ENCODE data around the gene EOLA2. TPM values are rescaled to one million over a fixed set of nuclear protein-coding genes. Genes with fewer than 3 reads are reported as not detected.
A peak's percentile ranks its signal among the peaks of the same experiment; 100 is the strongest.
"Not testable (repeated sequence)": the region's sequence is repeated elsewhere in the genome, so short reads cannot be mapped to it uniquely, and the experiment has no call there.

Gene EOLA2
- polyA plus RNA-seq, 4 donors, result 22.6 to 31.6 (median 25.2) TPM

GRCh38 chrX:149961572-149961971, 23.3 kb upstream of the EOLA2 start:
- no peak for FAIRE-seq
- 71 to 87% (median 85%) methylated on average over 2 of the region's 2 CpGs for WGBS, 3 donors
- no peaks in the 10 kb centered on the region for H3K9me3 ChIP-seq (ENCODE audit: control insufficient read depth in 2 of 2, insufficient read depth in 1 of 2, low read depth in 1 of 2, low read length in 1 of 2)

GRCh38 chrX:149950681-149951080, 12.4 kb upstream of the EOLA2 start:
- FAIRE-seq (no peak), DNase-seq (peak; percentile 15 to 30)
- H3K27ac ChIP-seq (ENCODE audit: low read depth in 1 of 3, low read length in 2 of 3), result no peak overlapping the region
- H3K36me3 ChIP-seq (ENCODE audit: control insufficient read depth in 3 of 3, insufficient read depth in 2 of 3, low read depth in 1 of 3, low read length in 3 of 3), result peaks cover 0 to 4% (median 0%) of the 10 kb centered on the region in 3 donors
- H3K9me3 ChIP-seq (ENCODE audit: control insufficient read depth in 2 of 2, insufficient read depth in 1 of 2, low read depth in 1 of 2, low read length in 1 of 2), result no peaks in the 10 kb centered on the region
- WGBS, 3 donors, result 7 to 21% (median 10%) methylated on average over 1 of the region's 1 CpG
- no peaks in the 10 kb centered on the region for H3K4me1 ChIP-seq (ENCODE audit: control insufficient read depth in 3 of 3, insufficient read depth in 2 of 3, low read depth in 1 of 3, low read length in 2 of 3)
- no peak overlapping the region for H3K4me3 ChIP-seq (ENCODE audit: low read depth in 1 of 3, low read length in 3 of 3)
- H3K27me3 ChIP-seq (ENCODE audit: control insufficient read depth in 3 of 3, insufficient read depth in 3 of 3, low read length in 3 of 3), result no peaks in the 10 kb centered on the region

More at GRCh38 chrX:149961572-149961971, 23.3 kb upstream of the EOLA2 start:
- H3K4me1 ChIP-seq (ENCODE audit: control insufficient read depth in 3 of 3, insufficient read depth in 2 of 3, low read depth in 1 of 3, low read length in 2 of 3), result no peaks in the 10 kb centered on the region
- DNase-seq, result no peak
- H3K36me3 ChIP-seq (ENCODE audit: control insufficient read depth in 3 of 3, insufficient read depth in 2 of 3, low read depth in 1 of 3, low read length in 3 of 3), result peaks cover 0 to 6% (median 0%) of the 10 kb centered on the region in 3 donors
- H3K27me3 ChIP-seq (ENCODE audit: control insufficient read depth in 3 of 3, insufficient read depth in 3 of 3, low read length in 3 of 3), result no peaks in the 10 kb centered on the region
- H3K27ac ChIP-seq (ENCODE audit: low read depth in 1 of 3, low read length in 2 of 3), result no peak overlapping the region
- no peak overlapping the region for H3K4me3 ChIP-seq (ENCODE audit: low read depth in 1 of 3, low read length in 3 of 3)

GRCh38 chrX:149949743-149950436, 11.6 kb upstream of the EOLA2 start:
- no peak for FAIRE-seq
- Histone ChIP-seq H3K27ac (ENCODE audit: low read depth in 1 of 3, low read length in 2 of 3) (no peak overlapping the region), H3K4me3 (ENCODE audit: low read depth in 1 of 3, low read length in 3 of 3) (no peak overlapping the region), H3K27me3 (ENCODE audit: control insufficient read depth in 3 of 3, insufficient read depth in 3 of 3, low read length in 3 of 3) (no peaks in the 10 kb centered on the region), H3K4me1 (ENCODE audit: control insufficient read depth in 3 of 3, insufficient read depth in 2 of 3, low read depth in 1 of 3, low read length in 2 of 3) (no peaks in the 10 kb centered on the region), H3K9me3 (ENCODE audit: control insufficient read depth in 2 of 2, insufficient read depth in 1 of 2, low read depth in 1 of 2, low read length in 1 of 2) (no peaks in the 10 kb centered on the region), H3K36me3 (ENCODE audit: control insufficient read depth in 3 of 3, insufficient read depth in 2 of 3, low read depth in 1 of 3, low read length in 3 of 3) (peaks cover 0 to 6% (median 0%) of the 10 kb centered on the region in 3 donors)
- WGBS, 3 donors, result 46 to 57% (median 49%) methylated on average over 6 of the region's 6 CpGs
- no peak for DNase-seq

GRCh38 chrX:149948016-149948415, 9.7 kb upstream of the EOLA2 start:
- H3K27ac ChIP-seq (ENCODE audit: low read depth in 1 of 3, low read length in 2 of 3), result no peak overlapping the region
- FAIRE-seq (no peak), DNase-seq (no peak)
- H3K9me3 ChIP-seq (ENCODE audit: control insufficient read depth in 2 of 2, insufficient read depth in 1 of 2, low read depth in 1 of 2, low read length in 1 of 2), result no peaks in the 10 kb centered on the region
- WGBS, 3 donors, result 46 to 84% (median 67%) methylated on average over 3 of the region's 3 CpGs
- H3K4me3 ChIP-seq (ENCODE audit: low read depth in 1 of 3, low read length in 3 of 3), result no peak overlapping the region
- H3K27me3 ChIP-seq (ENCODE audit: control insufficient read depth in 3 of 3, insufficient read depth in 3 of 3, low read length in 3 of 3), result no peaks in the 10 kb centered on the region
- no peaks in the 10 kb centered on the region for H3K4me1 ChIP-seq (ENCODE audit: control insufficient read depth in 3 of 3, insufficient read depth in 2 of 3, low read depth in 1 of 3, low read length in 2 of 3)
- peaks cover 0 to 6% (median 0%) of the 10 kb centered on the region in 3 donors for H3K36me3 ChIP-seq (ENCODE audit: control insufficient read depth in 3 of 3, insufficient read depth in 2 of 3, low read depth in 1 of 3, low read length in 3 of 3)

GRCh38 chrX:149946932-149947331, 8.6 kb upstream of the EOLA2 start:
- FAIRE-seq; H3K4me3 ChIP-seq (ENCODE audit: low read depth in 1 of 3, low read length in 3 of 3); H3K4me1 ChIP-seq (ENCODE audit: control insufficient read depth in 3 of 3, insufficient read depth in 2 of 3, low read depth in 1 of 3, low read length in 2 of 3); DNase-seq; H3K9me3 ChIP-seq (ENCODE audit: control insufficient read depth in 2 of 2, insufficient read depth in 1 of 2, low read depth in 1 of 2, low read length in 1 of 2); H3K36me3 ChIP-seq (ENCODE audit: control insufficient read depth in 3 of 3, insufficient read depth in 2 of 3, low read depth in 1 of 3, low read length in 3 of 3); H3K27ac ChIP-seq (ENCODE audit: low read depth in 1 of 3, low read length in 2 of 3); H3K27me3 ChIP-seq (ENCODE audit: control insufficient read depth in 3 of 3, insufficient read depth in 3 of 3, low read length in 3 of 3): not testable (repeated sequence)
- WGBS, 3 donors, result no CpG with 5 or more reads among the region's 3 CpGs

- FAIRE-seq; H3K4me3 ChIP-seq (ENCODE audit: low read depth in 1 of 3, low read length in 3 of 3); H3K36me3 ChIP-seq (ENCODE audit: control insufficient read depth in 3 of 3, insufficient read depth in 2 of 3, low read depth in 1 of 3, low read length in 3 of 3); DNase-seq; H3K4me1 ChIP-seq (ENCODE audit: control insufficient read depth in 3 of 3, insufficient read depth in 2 of 3, low read depth in 1 of 3, low read length in 2 of 3); H3K27ac ChIP-seq (ENCODE audit: low read depth in 1 of 3, low read length in 2 of 3); H3K27me3 ChIP-seq (ENCODE audit: control insufficient read depth in 3 of 3, insufficient read depth in 3 of 3, low read length in 3 of 3); H3K9me3 ChIP-seq (ENCODE audit: control insufficient read depth in 2 of 2, insufficient read depth in 1 of 2, low read depth in 1 of 2, low read length in 1 of 2): not testable (repeated sequence)
- WGBS, 3 donors, result 80 to 94% (median 83%) methylated on average over 5 to 7 of the region's 9 CpGs
These were observed 7.5 kb upstream of the EOLA2 start for GRCh38 chrX:149945820-149946219.

GRCh38 chrX:149945087-149945670, 6.9 kb upstream of the EOLA2 start:
- H3K9me3 ChIP-seq (ENCODE audit: control insufficient read depth in 2 of 2, insufficient read depth in 1 of 2, low read depth in 1 of 2, low read length in 1 of 2); H3K4me1 ChIP-seq (ENCODE audit: control insufficient read depth in 3 of 3, insufficient read depth in 2 of 3, low read depth in 1 of 3, low read length in 2 of 3); H3K27ac ChIP-seq (ENCODE audit: low read depth in 1 of 3, low read length in 2 of 3); H3K27me3 ChIP-seq (ENCODE audit: control insufficient read depth in 3 of 3, insufficient read depth in 3 of 3, low read length in 3 of 3); FAIRE-seq; H3K4me3 ChIP-seq (ENCODE audit: low read depth in 1 of 3, low read length in 3 of 3); H3K36me3 ChIP-seq (ENCODE audit: control insufficient read depth in 3 of 3, insufficient read depth in 2 of 3, low read depth in 1 of 3, low read length in 3 of 3); DNase-seq: not testable (repeated sequence)
- WGBS, 3 donors, result 77 to 93% (median 87%) methylated on average over 5 to 11 of the region's 11 CpGs

GRCh38 chrX:149940674-149941024, 2.4 kb upstream of the EOLA2 start:
- not testable (repeated sequence) for H3K27me3 ChIP-seq (ENCODE audit: control insufficient read depth in 3 of 3, insufficient read depth in 3 of 3, low read length in 3 of 3); H3K4me3 ChIP-seq (ENCODE audit: low read depth in 1 of 3, low read length in 3 of 3); DNase-seq; H3K36me3 ChIP-seq (ENCODE audit: control insufficient read depth in 3 of 3, insufficient read depth in 2 of 3, low read depth in 1 of 3, low read length in 3 of 3); H3K9me3 ChIP-seq (ENCODE audit: control insufficient read depth in 2 of 2, insufficient read depth in 1 of 2, low read depth in 1 of 2, low read length in 1 of 2); H3K4me1 ChIP-seq (ENCODE audit: control insufficient read depth in 3 of 3, insufficient read depth in 2 of 3, low read depth in 1 of 3, low read length in 2 of 3); FAIRE-seq
- H3K27ac ChIP-seq (ENCODE audit: low read depth in 1 of 3, low read length in 2 of 3), result peak overlapping the region in 2 of 3 donors; percentile 53 to 61
- 10 to 44% (median 21%) methylated on average over 8 to 10 of the region's 11 CpGs for WGBS, 3 donors

Data from small intestine (tissue), 7 donors.